Neural progenitor cell (in vitro differentiated cells): ENCODE results near the gene TCF7L2. TPM values are rescaled to one million over a fixed set of nuclear protein-coding genes. Genes with fewer than 3 reads are reported as not detected.

Experiments used
- DNase-seq: peaks from one replicate; pipeline ENCODE4 v3.0.0-alpha.2; 2016; ENCODE audit warnings: low spot score
- H2AFZ ChIP-seq: fragments of 200-600 bp; sonication (generic); replicated peaks from 2 replicates; pipeline ENCODE4 v1.6.1; 2016; ENCODE audit warnings: antibody characterized with exemption
- H3F3A ChIP-seq: fragments of 200-600 bp; sonication (generic); 2 replicates; pipeline ENCODE4 v1.6.1; 2016; ENCODE audit warnings: antibody characterized with exemption, low read depth
- H3K27ac ChIP-seq: fragments of 200-600 bp; sonication (generic); 2 replicates; pipeline ENCODE4 v1.5.1; 2016; ENCODE audit warnings: mild to moderate bottlenecking
- H3K27me3 ChIP-seq: fragments of 200-600 bp; sonication (generic); 2 replicates; pipeline ENCODE4 v1.6.1; 2016; ENCODE audit warnings: mild to moderate bottlenecking, moderate library complexity
- H3K36me3 ChIP-seq: fragments of 200-600 bp; sonication (generic); 2 replicates; pipeline ENCODE4 v1.5.1; 2016
- H3K4me1 ChIP-seq: fragments of 200-600 bp; sonication (generic); 2 replicates; pipeline ENCODE4 v1.6.1; 2016; ENCODE audit warnings: mixed run types
- H3K4me2 ChIP-seq: fragments of 200-600 bp; sonication (generic); 2 replicates; pipeline ENCODE4 v1.6.1; 2016
- H3K4me3 ChIP-seq: fragments of 200-600 bp; sonication (generic); 2 replicates; pipeline ENCODE4 v1.5.1; 2016
- H3K79me2 ChIP-seq: fragments of 200-600 bp; sonication (generic); 2 replicates; pipeline ENCODE4 v1.6.1; 2016; ENCODE audit warnings: low read depth
- H3K9ac ChIP-seq: fragments of 200-600 bp; sonication (generic); 2 replicates; pipeline ENCODE4 v1.6.1; 2016
- H3K9me3 ChIP-seq: fragments of 200-600 bp; sonication (generic); 2 replicates; pipeline ENCODE4 v1.5.1; 2016; ENCODE audit warnings: low read depth
- H4K20me1 ChIP-seq: fragments of 200-600 bp; sonication (generic); 2 replicates; pipeline ENCODE4 v1.6.1; 2016; ENCODE audit warnings: low read depth
- H3K27ac Mint-ChIP-seq: 3 replicates; pipeline ENCODE4 v1.8.0; 2021; ENCODE audit warnings: mixed read lengths
- H3K27me3 Mint-ChIP-seq: 2 replicates; pipeline ENCODE4 v1.8.0; 2022; ENCODE audit warnings: low read depth, mild to moderate bottlenecking, inconsistent platforms, moderate library complexity, mixed read lengths; ENCODE audit not compliant: insufficient read depth
- H3K36me3 Mint-ChIP-seq: 3 replicates; pipeline ENCODE4 v1.8.0; 2021; ENCODE audit warnings: mixed read lengths
- H3K4me1 Mint-ChIP-seq: 3 replicates; pipeline ENCODE4 v1.8.0; 2021; ENCODE audit warnings: mixed read lengths
- H3K4me3 Mint-ChIP-seq: 3 replicates; pipeline ENCODE4 v1.8.0; 2021; ENCODE audit warnings: mild to moderate bottlenecking, moderate library complexity, mixed read lengths
- H3K9me3 Mint-ChIP-seq: 3 replicates; pipeline ENCODE4 v1.8.0; 2020; ENCODE audit warnings: mixed read lengths
- EZH2 ChIP-seq: fragments of 200-600 bp; sonication (generic); IDR thresholded peaks from 2 replicates; pipeline ENCODE4 v1.6.1; 2017; ENCODE audit warnings: antibody characterized with exemption, mild to moderate bottlenecking, moderate library complexity
- EZH2phosphoT487 ChIP-seq: fragments of 200-600 bp; sonication (generic); IDR thresholded peaks from 2 replicates; pipeline ENCODE4 v1.6.1; 2017; ENCODE audit warnings: antibody characterized with exemption
- total RNA-seq: library from RNA; depleted of rRNA; stranded (reverse); fragments of >200 nt; gene quantifications from 2 replicates; pipeline ENCODE4 v1.2.3, GENCODE V29; 2015; ENCODE audit warnings: low replicate concordance
- TF ChIP-seq, protein P1 (sequence below): fragments of 200-600 bp; sonication (generic); IDR thresholded peaks from 2 replicates; pipeline ENCODE4 v1.5.1; 2017; ENCODE audit warnings: antibody characterized with exemption, mild to moderate bottlenecking

TCF7L2 gene
- total RNA-seq, 1 donor from 2014 or later, result 12.3 TPM

GRCh38 chr10:113036619-113037018 lies 86.6 kb downstream of the TCF7L2 start:
- H3K4me1 Mint-ChIP-seq, result peaks cover 3% of the 10 kb centered on the region
- Histone ChIP-seq H3K79me2 (peaks cover 100% of the 10 kb centered on the region), H4K20me1 (peaks cover 85% of the 10 kb centered on the region)

GRCh38 chr10:113037218-113037617 lies 87.2 kb downstream of the TCF7L2 start:
- peaks cover 100% of the 10 kb centered on the region for H3K79me2 ChIP-seq
- peaks cover 7% of the 10 kb centered on the region for H3F3A ChIP-seq
- H3K4me3 ChIP-seq, result no peak overlapping the region
- Mint-ChIP-seq H3K4me1 (peaks cover 3% of the 10 kb centered on the region), H3K36me3 (peaks cover 18% of the 10 kb centered on the region), H3K9me3 (no peaks in the 10 kb centered on the region), H3K27ac (no peak overlapping the region), H3K27me3 (peaks cover 2% of the 10 kb centered on the region), H3K4me3 (no peak overlapping the region)
- peaks cover 79% of the 10 kb centered on the region for H4K20me1 ChIP-seq
- H3K9ac ChIP-seq, result no peak overlapping the region
- H2AFZ ChIP-seq, result no peak overlapping the region
- TF ChIP-seq EZH2phosphoT487 (no peak), EZH2 (no peak)
- TF ChIP-seq, protein P1, sequence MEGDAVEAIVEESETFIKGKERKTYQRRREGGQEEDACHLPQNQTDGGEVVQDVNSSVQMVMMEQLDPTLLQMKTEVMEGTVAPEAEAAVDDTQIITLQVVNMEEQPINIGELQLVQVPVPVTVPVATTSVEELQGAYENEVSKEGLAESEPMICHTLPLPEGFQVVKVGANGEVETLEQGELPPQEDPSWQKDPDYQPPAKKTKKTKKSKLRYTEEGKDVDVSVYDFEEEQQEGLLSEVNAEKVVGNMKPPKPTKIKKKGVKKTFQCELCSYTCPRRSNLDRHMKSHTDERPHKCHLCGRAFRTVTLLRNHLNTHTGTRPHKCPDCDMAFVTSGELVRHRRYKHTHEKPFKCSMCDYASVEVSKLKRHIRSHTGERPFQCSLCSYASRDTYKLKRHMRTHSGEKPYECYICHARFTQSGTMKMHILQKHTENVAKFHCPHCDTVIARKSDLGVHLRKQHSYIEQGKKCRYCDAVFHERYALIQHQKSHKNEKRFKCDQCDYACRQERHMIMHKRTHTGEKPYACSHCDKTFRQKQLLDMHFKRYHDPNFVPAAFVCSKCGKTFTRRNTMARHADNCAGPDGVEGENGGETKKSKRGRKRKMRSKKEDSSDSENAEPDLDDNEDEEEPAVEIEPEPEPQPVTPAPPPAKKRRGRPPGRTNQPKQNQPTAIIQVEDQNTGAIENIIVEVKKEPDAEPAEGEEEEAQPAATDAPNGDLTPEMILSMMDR, result no peak
- H3K36me3 ChIP-seq, result no peaks in the 10 kb centered on the region
- H3K27ac ChIP-seq, result no peak overlapping the region
- no peaks in the 10 kb centered on the region for H3K27me3 ChIP-seq
- H3K9me3 ChIP-seq, result no peaks in the 10 kb centered on the region
- no peak overlapping the region for H3K4me2 ChIP-seq
- peaks cover 43% of the 10 kb centered on the region for H3K4me1 ChIP-seq
- no peak for DNase-seq

More at GRCh38 chr10:113036619-113037018, 86.6 kb downstream of the TCF7L2 start:
- no peaks in the 10 kb centered on the region for H3K36me3 ChIP-seq
- DNase-seq, result no peak
- no peak overlapping the region for H3K9ac ChIP-seq
- no peak overlapping the region for H3K4me3 ChIP-seq
- no peak overlapping the region for H2AFZ ChIP-seq
- H3F3A ChIP-seq, result peaks cover 13% of the 10 kb centered on the region
- no peak for TF ChIP-seq EZH2phosphoT487
- TF ChIP-seq EZH2, result no peak
- TF ChIP-seq, protein P1, result no peak
- H3K9me3 ChIP-seq, result no peaks in the 10 kb centered on the region
- peaks cover 2% of the 10 kb centered on the region for H3K27me3 Mint-ChIP-seq
- no peak overlapping the region for H3K4me2 ChIP-seq
- peaks cover 16% of the 10 kb centered on the region for H3K36me3 Mint-ChIP-seq
- H3K9me3 Mint-ChIP-seq, result no peaks in the 10 kb centered on the region
- peaks cover 49% of the 10 kb centered on the region for H3K4me1 ChIP-seq
- H3K4me3 Mint-ChIP-seq, result no peak overlapping the region
- H3K27ac ChIP-seq, result no peak overlapping the region
- no peak overlapping the region for H3K27ac Mint-ChIP-seq
- no peaks in the 10 kb centered on the region for H3K27me3 ChIP-seq

DNA sequence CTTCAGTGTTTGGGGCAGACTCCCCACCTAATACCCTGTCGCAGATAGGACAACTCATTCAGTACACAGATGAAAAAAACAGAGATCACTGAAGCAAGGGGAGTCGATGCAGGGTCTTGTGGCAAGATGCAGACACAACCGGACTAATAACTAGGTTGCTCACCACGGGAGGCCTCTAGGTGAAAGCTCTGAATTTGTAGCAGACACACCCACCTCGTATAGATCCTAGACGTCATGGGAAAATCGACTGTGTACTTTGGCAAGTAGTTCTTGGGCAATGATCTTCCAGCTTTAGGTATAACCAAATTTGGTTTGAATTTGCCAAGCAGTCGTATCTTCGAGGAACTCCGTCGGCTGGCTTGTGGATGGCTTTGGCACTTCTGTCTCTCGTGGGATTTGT lies 88.1 kb downstream of the TCF7L2 start:
- no peak overlapping the region for H3K9ac ChIP-seq
- no peak overlapping the region for H3K27ac ChIP-seq
- no peaks in the 10 kb centered on the region for H3F3A ChIP-seq
- DNase-seq, result no peak
- H3K4me3 ChIP-seq, result no peak overlapping the region
- no peaks in the 10 kb centered on the region for H3K9me3 ChIP-seq
- no peak overlapping the region for H3K4me2 ChIP-seq
- no peak overlapping the region for H2AFZ ChIP-seq
- TF ChIP-seq EZH2, result no peak
- TF ChIP-seq, protein P1, result no peak
- TF ChIP-seq EZH2phosphoT487, result no peak
- peaks cover 100% of the 10 kb centered on the region for H3K79me2 ChIP-seq
- H3K9me3 Mint-ChIP-seq, result no peaks in the 10 kb centered on the region
- peaks cover 3% of the 10 kb centered on the region for H3K4me1 Mint-ChIP-seq
- H3K27me3 Mint-ChIP-seq, result peaks cover 2% of the 10 kb centered on the region
- peaks cover 79% of the 10 kb centered on the region for H4K20me1 ChIP-seq
- H3K27ac Mint-ChIP-seq, result no peak overlapping the region
- peaks cover 26% of the 10 kb centered on the region for H3K36me3 Mint-ChIP-seq
- no peak overlapping the region for H3K4me3 Mint-ChIP-seq
- H3K4me1 ChIP-seq, result peaks cover 45% of the 10 kb centered on the region
- H3K36me3 ChIP-seq, result no peaks in the 10 kb centered on the region
- no peaks in the 10 kb centered on the region for H3K27me3 ChIP-seq
